ENCODE measurements around the gene CLINT1. TPM values are rescaled to one million over a fixed set of nuclear protein-coding genes. Genes with fewer than 3 reads are reported as not detected.

CLINT1 gene
- total and polyA plus RNA-seq, 5 experiments from 2014 or later: 64.7 to 75.5 (median 65.7) TPM

DNA sequence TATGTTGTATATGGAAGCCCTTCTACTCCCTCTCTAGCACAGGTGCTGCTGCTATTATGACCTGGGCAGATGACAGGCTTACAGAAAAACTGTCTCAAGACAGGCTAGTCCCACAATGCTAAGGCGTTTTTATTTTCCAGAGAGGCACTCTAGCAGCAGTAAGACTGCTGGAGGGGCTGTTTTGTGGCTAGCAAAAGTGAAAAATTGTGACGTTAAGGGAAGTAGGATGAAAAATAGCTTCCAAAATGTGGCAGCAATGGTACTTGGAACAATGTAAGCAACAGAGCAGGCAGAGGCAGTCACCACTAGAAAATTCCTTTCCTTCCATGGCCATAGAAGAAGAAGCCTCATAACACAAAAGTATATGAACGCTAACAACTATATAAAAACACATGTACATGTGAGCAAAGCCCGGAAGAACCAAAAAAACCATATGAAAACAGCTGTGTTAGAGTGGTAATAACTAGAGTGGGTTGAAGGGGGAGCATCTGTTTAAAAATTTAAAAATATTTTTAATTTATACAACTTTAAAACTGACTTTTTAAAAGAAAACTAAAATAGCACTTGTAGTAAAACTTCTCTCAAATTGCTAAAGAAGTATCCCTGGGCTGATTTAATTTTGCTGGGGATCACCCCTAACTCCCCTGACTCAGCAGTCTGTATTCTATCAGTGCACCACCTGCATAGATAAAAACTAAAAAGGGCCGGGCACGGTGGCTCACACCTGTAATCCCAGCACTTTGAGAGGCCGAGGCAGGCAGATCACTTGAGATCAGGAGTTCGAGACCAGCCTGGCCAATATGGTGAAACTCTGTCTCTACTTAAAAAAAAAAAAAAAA lies 30.6 kb downstream of the CLINT1 start:
- Mint-ChIP-seq H3K36me3 (peaks cover 0 to 9% (median under 1%) of the 10 kb centered on the region in 3 donors), H3K4me3 (peak overlapping the region in 7 of 10 donors; percentile 8 to 58 (median 15)), H3K27me3 (no peaks in the 10 kb centered on the region), H3K9me3 (no peaks in the 10 kb centered on the region), H3K27ac (peak overlapping the region in 8 of 10 donors; percentile 3 to 77 (median 16)), H3K4me1 (peaks cover 16 to 74% (median 45%) of the 10 kb centered on the region in 4 donors)
- ATAC-seq (peak; percentile 25 to 47), DNase-seq (no peak)
- POLR2A ChIA-PET: no interaction called here

GRCh38 chr5:157827423-157827822 lies 31.5 kb downstream of the CLINT1 start:
- no peak overlapping the region for H3K4me3 Mint-ChIP-seq
- H3K9me3 Mint-ChIP-seq: peaks cover 0 to 1% (median 0%) of the 10 kb centered on the region in 9 donors
- POLR2A ChIA-PET: no interaction called here
- DNase-seq: no peak
- H3K36me3 Mint-ChIP-seq: peaks cover 0 to 9% (median 2%) of the 10 kb centered on the region in 3 donors
- ATAC-seq: no peak
- H3K27me3 Mint-ChIP-seq: no peaks in the 10 kb centered on the region
- peaks cover 13 to 65% (median 40%) of the 10 kb centered on the region in 4 donors for H3K4me1 Mint-ChIP-seq
- H3K27ac Mint-ChIP-seq: peak overlapping the region in 2 of 10 donors; percentile 43 to 74

- Mint-ChIP-seq H3K4me1 (peaks cover 11 to 64% (median 50%) of the 10 kb centered on the region in 4 donors), H3K4me3 (no peak overlapping the region), H3K36me3 (peaks cover 0 to 2% (median 0%) of the 10 kb centered on the region in 3 donors), H3K9me3 (peaks cover 0 to 4% (median 0%) of the 10 kb centered on the region in 9 donors), H3K27ac (no peak overlapping the region), H3K27me3 (no peaks in the 10 kb centered on the region)
- no peak for DNase-seq
- POLR2A ChIA-PET: no interaction called here
- ATAC-seq: no peak
These were observed 35.3 kb downstream of the CLINT1 start for GRCh38 chr5:157823655-157824054.

- H3K27me3 Mint-ChIP-seq: no peaks in the 10 kb centered on the region
- POLR2A ChIA-PET: interaction anchor here (0.7 kb wide), 1 partner anchor 123 kb away, joined by 5 read pairs; no protein-coding TSS in a partner anchor
- peak overlapping the region in 6 of 10 donors; percentile 16 to 73 (median 29) for H3K27ac Mint-ChIP-seq
- H3K4me1 Mint-ChIP-seq: peaks cover 4 to 48% (median 39%) of the 10 kb centered on the region in 4 donors
- no peak overlapping the region for H3K4me3 Mint-ChIP-seq
- ATAC-seq: no peak
- H3K9me3 Mint-ChIP-seq: peaks cover 0 to 4% (median 0%) of the 10 kb centered on the region in 9 donors
- DNase-seq: no peak
- peaks cover 0 to 6% (median 4%) of the 10 kb centered on the region in 3 donors for H3K36me3 Mint-ChIP-seq
These were observed 36.9 kb downstream of the CLINT1 start for GRCh38 chr5:157821822-157822622.

DNA sequence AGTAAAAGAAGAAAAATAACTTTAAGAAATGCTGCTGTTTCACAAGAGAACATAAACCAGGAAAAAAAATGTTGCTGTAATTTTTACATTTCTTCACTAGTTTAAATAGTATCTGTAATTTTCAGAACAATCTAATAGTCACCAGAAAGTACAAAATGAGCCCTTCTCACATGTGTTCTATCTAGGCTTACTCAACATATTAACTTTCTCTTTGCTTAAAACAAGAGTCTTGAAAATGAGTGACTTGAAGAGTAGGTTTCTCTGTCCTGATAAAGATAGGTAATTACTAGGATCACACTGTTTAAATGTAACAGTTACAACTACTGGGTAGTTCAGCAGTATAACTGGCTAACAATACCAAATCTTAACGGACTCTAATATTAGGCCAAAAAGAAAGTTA lies 37.5 kb downstream of the CLINT1 start:
- ATAC-seq (no peak), DNase-seq (no peak)
- Mint-ChIP-seq H3K36me3 (peaks cover 0 to 7% (median 6%) of the 10 kb centered on the region in 3 donors), H3K9me3 (peaks cover 0 to 4% (median 0%) of the 10 kb centered on the region in 9 donors), H3K4me3 (no peak overlapping the region), H3K4me1 (peaks cover 4 to 42% (median 39%) of the 10 kb centered on the region in 4 donors), H3K27ac (peak overlapping the region in 3 of 10 donors; percentile 16 to 73 (median 30)), H3K27me3 (no peaks in the 10 kb centered on the region)
- POLR2A ChIA-PET: interaction anchor here (0.7 kb wide), 1 partner anchor 123 kb away, joined by 5 read pairs; no protein-coding TSS in a partner anchor

DNA sequence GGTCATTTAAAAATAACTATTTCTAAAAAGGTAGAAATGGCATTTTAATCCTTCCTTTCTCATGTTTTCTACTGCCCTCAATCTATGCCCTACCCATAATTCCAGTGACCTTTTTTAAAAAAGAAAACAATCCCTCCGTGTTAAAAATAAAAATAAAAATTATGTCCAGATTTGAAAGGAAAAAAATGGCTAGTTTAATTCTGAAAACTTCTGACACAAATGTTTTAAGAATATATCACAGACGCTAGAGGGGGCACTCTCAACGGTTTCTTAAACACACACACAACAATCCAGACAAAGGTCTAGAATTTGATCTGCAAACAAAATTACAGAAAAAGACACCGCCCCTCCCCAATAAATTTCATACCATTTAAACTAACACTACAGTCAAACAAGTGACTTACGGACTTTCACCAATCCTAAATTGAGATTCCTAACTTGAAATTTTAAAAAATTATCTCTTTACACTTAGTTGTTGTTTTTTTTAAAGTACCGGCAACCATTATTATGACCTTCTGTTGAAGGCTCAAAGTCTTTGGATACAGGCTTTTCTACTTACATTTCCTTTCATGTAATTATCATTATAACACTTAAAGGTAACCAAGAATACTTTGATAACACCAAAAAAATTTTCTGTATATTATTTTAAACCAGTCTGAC lies 38.2 kb downstream of the CLINT1 start:
- POLR2A ChIA-PET: no interaction called here
- DNase-seq (peak in 5 of 10 donors; percentile 14 to 47 (median 24)), ATAC-seq (peak in 1 of 2 donors; percentile 36)
- peaks cover 0 to 4% (median 0%) of the 10 kb centered on the region in 9 donors for H3K9me3 Mint-ChIP-seq
- peaks cover 4 to 39% (median 36%) of the 10 kb centered on the region in 4 donors for H3K4me1 Mint-ChIP-seq
- no peaks in the 10 kb centered on the region for H3K27me3 Mint-ChIP-seq
- H3K36me3 Mint-ChIP-seq: peaks cover 0 to 10% (median 6%) of the 10 kb centered on the region in 3 donors
- peak overlapping the region in 8 of 10 donors; percentile 11 to 89 (median 68) for H3K27ac Mint-ChIP-seq
- no peak overlapping the region for H3K4me3 Mint-ChIP-seq

DNA sequence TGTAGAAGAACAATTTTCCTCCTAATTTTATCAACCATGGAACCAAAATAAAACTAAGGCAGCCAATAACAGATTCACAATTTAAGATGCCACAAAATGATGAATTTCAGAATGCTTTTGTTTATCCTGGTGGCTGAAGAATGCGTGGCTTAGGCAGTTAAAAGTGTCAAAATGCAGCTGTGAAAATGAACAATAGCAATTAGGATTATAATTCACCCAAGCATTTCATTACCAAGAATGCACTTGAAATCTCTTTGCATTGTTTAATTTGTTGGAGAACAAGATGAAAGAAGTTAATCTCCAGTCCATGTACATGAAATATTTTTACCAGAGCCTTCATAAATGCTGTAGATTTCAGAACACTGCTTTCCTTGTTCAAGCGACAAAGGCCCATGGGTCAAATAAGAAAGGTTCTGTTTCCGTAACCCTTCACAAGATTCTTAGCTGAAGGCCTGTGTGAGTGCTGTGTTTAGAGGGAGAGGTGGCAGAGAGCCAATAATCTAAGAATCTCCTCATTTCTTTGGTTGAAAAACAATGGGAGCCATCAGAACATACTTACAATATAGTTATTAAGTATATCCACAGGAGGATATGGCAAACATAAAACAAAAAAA lies 39.3 kb downstream of the CLINT1 start:
- peaks cover 0 to 18% (median 6%) of the 10 kb centered on the region in 3 donors for H3K36me3 Mint-ChIP-seq
- H3K4me1 Mint-ChIP-seq: peaks cover 4 to 38% (median 31%) of the 10 kb centered on the region in 4 donors
- POLR2A ChIA-PET: no interaction called here
- H3K27me3 Mint-ChIP-seq: no peaks in the 10 kb centered on the region
- no peak for ATAC-seq
- peak overlapping the region in 6 of 10 donors; percentile 10 to 48 (median 30) for H3K27ac Mint-ChIP-seq
- no peak for DNase-seq
- H3K9me3 Mint-ChIP-seq: peaks cover 0 to 4% (median 0%) of the 10 kb centered on the region in 9 donors
- H3K4me3 Mint-ChIP-seq: no peak overlapping the region

- no peaks in the 10 kb centered on the region for H3K27me3 Mint-ChIP-seq
- no peak for ATAC-seq
- H3K4me1 Mint-ChIP-seq: peaks cover 4 to 33% (median 24%) of the 10 kb centered on the region in 4 donors
- no peak for DNase-seq
- no peak overlapping the region for H3K27ac Mint-ChIP-seq
- H3K9me3 Mint-ChIP-seq: peaks cover 0 to 4% (median 0%) of the 10 kb centered on the region in 9 donors
- POLR2A ChIA-PET: no interaction called here
- no peak overlapping the region for H3K4me3 Mint-ChIP-seq
- peaks cover 0 to 27% (median 10%) of the 10 kb centered on the region in 3 donors for H3K36me3 Mint-ChIP-seq
These were observed 40.6 kb downstream of the CLINT1 start for GRCh38 chr5:157818368-157818767.

DNA sequence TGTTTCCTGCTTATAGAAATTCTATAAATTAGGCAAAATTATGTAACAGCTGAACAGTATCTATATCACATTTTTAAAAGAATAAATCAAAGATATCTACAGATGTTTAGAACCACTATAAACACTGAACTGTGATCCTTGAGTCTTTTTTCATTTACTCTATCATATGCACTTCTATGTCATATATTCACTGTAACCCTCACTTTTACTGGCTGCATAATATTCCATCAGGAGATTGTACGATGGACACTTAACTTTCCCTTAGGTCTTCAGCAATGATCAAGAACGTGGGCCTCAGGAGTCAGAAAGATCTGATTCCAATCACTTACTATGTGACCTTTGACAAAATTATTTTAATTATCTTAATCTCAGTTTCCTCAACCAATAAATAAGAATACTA lies 41.0 kb downstream of the CLINT1 start:
- Mint-ChIP-seq H3K4me3 (no peak overlapping the region), H3K36me3 (peaks cover 3 to 31% (median 10%) of the 10 kb centered on the region in 3 donors), H3K27me3 (no peaks in the 10 kb centered on the region), H3K4me1 (peaks cover 4 to 33% (median 24%) of the 10 kb centered on the region in 4 donors), H3K9me3 (peaks cover 0 to 4% (median 0%) of the 10 kb centered on the region in 9 donors), H3K27ac (no peak overlapping the region)
- no peak for ATAC-seq
- POLR2A ChIA-PET: no interaction called here
- no peak for DNase-seq

DNA sequence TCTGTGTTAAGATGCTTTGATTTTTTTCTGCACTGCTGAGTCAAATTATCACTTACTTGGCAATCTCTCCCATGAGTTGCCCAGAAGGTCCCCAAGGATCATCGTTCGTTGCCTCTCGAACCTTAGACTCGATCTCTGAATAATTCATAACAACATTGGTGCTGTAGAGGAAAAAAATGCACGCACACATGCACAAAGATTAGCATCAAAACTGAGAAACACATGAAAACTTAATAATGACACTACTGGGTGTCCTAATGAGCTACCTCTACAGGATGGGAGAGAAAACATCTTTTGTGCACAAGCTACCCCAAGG lies 41.6 kb downstream of the CLINT1 start:
- DNase-seq: no peak
- Mint-ChIP-seq H3K4me3 (no peak overlapping the region), H3K27ac (peak overlapping the region in 1 of 10 donors; percentile 38), H3K4me1 (peaks cover 2 to 30% (median 23%) of the 10 kb centered on the region in 4 donors), H3K9me3 (peaks cover 0 to 2% (median 0%) of the 10 kb centered on the region in 9 donors), H3K36me3 (peaks cover 5 to 37% (median 14%) of the 10 kb centered on the region in 3 donors), H3K27me3 (no peaks in the 10 kb centered on the region)
- POLR2A ChIA-PET: no interaction called here
- ATAC-seq: no peak

GRCh38 chr5:157816682-157817386 lies 42.1 kb downstream of the CLINT1 start:
- Mint-ChIP-seq H3K27ac (no peak overlapping the region), H3K4me3 (no peak overlapping the region), H3K36me3 (peaks cover 5 to 42% (median 17%) of the 10 kb centered on the region in 3 donors), H3K27me3 (no peaks in the 10 kb centered on the region), H3K4me1 (peaks cover 0 to 25% (median 19%) of the 10 kb centered on the region in 4 donors), H3K9me3 (peaks cover 0 to 2% (median 0%) of the 10 kb centered on the region in 9 donors)
- POLR2A ChIA-PET: no interaction called here
- DNase-seq (peak in 3 of 10 donors; percentile 27 to 34 (median 28)), ATAC-seq (no peak)

Measured in naive thymus-derived CD8-positive, alpha-beta T cell (primary cell).